Stimulated activated CD8-positive, alpha-beta memory T cell treated with anti-CD3 and anti-CD28 coated beads, Interleukin-4, amount 100 ng/mL, for 1 hour (primary cell): ENCODE results near the gene MUC4.
"Not testable (repeated sequence)": the region's sequence is repeated elsewhere in the genome, so short reads cannot be mapped to it uniquely, and the experiment has no call there.

ENCODE experiments used
- DNase-seq, 2 donors: peaks; one replicate each; pipeline ENCODE4 v3.0.0-alpha.2; 2020; ENCODE audit warnings: low read depth in 2 of 2, low spot score in 1 of 2

MUC4 gene

GRCh38 chr3:195788711-195789581 is 22.8 kb downstream of the MUC4 start:
- DNase-seq = no peak

- not testable (repeated sequence) for DNase-seq
Observed at GRCh38 chr3:195785781-195786405, 25.8 kb downstream of the MUC4 start.

- DNase-seq = not testable (repeated sequence)
Observed at GRCh38 chr3:195784031-195784430, 27.7 kb downstream of the MUC4 start.

- not testable (repeated sequence) for DNase-seq
Observed at GRCh38 chr3:195781236-195781635, 30.5 kb downstream of the MUC4 start.

- DNase-seq = no peak
Observed at GRCh38 chr3:195777975-195778374, 33.8 kb downstream of the MUC4 start.

GRCh38 chr3:195774917-195775316 is 36.8 kb downstream of the MUC4 start:
- no peak for DNase-seq

GRCh38 chr3:195773956-195774537 is 37.7 kb downstream of the MUC4 start:
- no peak for DNase-seq

- no peak for DNase-seq
Observed at GRCh38 chr3:195771646-195772300, 40.0 kb downstream of the MUC4 start.

GRCh38 chr3:195770841-195771645 is 40.7 kb downstream of the MUC4 start:
- DNase-seq = not testable (repeated sequence)

GRCh38 chr3:195770081-195770840 is 41.5 kb downstream of the MUC4 start:
- DNase-seq = no peak

- DNase-seq = no peak
Observed at GRCh38 chr3:195769551-195769950, 42.2 kb downstream of the MUC4 start.

- no peak for DNase-seq
Observed at GRCh38 chr3:195768831-195769303, 42.9 kb downstream of the MUC4 start.

GRCh38 chr3:195768414-195768813 is 43.3 kb downstream of the MUC4 start:
- no peak for DNase-seq

- DNase-seq = no peak
Observed at GRCh38 chr3:195767792-195768191, 43.9 kb downstream of the MUC4 start.

GRCh38 chr3:195766671-195767070 is 45.1 kb downstream of the MUC4 start:
- DNase-seq = no peak

GRCh38 chr3:195764961-195765706 is 46.6 kb downstream of the MUC4 start:
- no peak for DNase-seq

- DNase-seq = no peak
Observed at GRCh38 chr3:195763843-195764825, 47.6 kb downstream of the MUC4 start.
